Astrocyte (in vitro differentiated cells and primary cell): ENCODE data around the gene DYNC1I1.

ENCODE experiments used
- EZH2 ChIP-seq: IDR thresholded peaks from 2 replicates; pipeline ENCODE4 v1.6.1; 2012; ENCODE audit warnings: mild to moderate bottlenecking, low read length, inconsistent platforms; ENCODE audit not compliant: insufficient read depth
- TF ChIP-seq, protein P1 (sequence below): IDR thresholded peaks from 2 replicates; pipeline ENCODE4 v1.5.1; 2011; ENCODE audit warnings: low read depth, mild to moderate bottlenecking, inconsistent platforms, low read length, moderate library complexity; ENCODE audit not compliant: insufficient read depth

DNA sequence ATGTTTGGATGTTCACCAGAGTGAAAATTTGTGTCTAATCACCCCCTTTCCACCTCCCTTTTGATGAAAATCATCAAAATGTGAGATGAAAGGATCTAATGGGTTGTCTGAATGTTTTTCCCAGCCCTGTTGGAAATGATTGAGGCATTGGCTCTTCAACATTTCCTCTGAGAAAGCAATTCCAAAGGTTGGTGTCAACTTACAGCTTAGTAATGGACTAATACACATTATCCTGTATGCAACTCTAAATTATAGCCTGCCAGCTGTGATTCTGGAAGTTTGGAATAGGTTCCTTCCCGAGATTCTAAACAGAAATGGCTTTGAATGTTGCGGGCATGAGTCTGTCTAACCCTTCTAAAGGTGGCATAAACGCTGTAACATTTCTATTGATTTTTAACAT lies 152.9 kb downstream of the DYNC1I1 start:
- TF ChIP-seq, protein P1, sequence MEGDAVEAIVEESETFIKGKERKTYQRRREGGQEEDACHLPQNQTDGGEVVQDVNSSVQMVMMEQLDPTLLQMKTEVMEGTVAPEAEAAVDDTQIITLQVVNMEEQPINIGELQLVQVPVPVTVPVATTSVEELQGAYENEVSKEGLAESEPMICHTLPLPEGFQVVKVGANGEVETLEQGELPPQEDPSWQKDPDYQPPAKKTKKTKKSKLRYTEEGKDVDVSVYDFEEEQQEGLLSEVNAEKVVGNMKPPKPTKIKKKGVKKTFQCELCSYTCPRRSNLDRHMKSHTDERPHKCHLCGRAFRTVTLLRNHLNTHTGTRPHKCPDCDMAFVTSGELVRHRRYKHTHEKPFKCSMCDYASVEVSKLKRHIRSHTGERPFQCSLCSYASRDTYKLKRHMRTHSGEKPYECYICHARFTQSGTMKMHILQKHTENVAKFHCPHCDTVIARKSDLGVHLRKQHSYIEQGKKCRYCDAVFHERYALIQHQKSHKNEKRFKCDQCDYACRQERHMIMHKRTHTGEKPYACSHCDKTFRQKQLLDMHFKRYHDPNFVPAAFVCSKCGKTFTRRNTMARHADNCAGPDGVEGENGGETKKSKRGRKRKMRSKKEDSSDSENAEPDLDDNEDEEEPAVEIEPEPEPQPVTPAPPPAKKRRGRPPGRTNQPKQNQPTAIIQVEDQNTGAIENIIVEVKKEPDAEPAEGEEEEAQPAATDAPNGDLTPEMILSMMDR = no peak
- no peak for TF ChIP-seq EZH2
